ENCODE results near the gene RYR3. TPM values are rescaled to one million over a fixed set of nuclear protein-coding genes. Genes with fewer than 3 reads are reported as not detected.

The RYR3 gene
- total RNA-seq, 1 experiment from 2014 or later = 0.66 TPM

GRCh38 chr15:33315044-33315443 lies 4.3 kb downstream of the RYR3 start:
- no peaks in the 10 kb centered on the region for H3K4me1 Mint-ChIP-seq (ENCODE audit: low read depth, unreplicated experiment)
- no peak overlapping the region for H3K27ac Mint-ChIP-seq (ENCODE audit: unreplicated experiment)
- no peaks in the 10 kb centered on the region for H3K9me3 Mint-ChIP-seq (ENCODE audit: unreplicated experiment)
- TF ChIP-seq CTCF (IDR thresholded peaks at IDR 0.05; ENCODE audit: insufficient read depth in 1 of 2, low read depth in 1 of 2, low read length in 1 of 2, severe bottlenecking in 1 of 2, unreplicated experiment in 1 of 2) = no peak
- Histone ChIP-seq H3K4me3 (ENCODE audit: low read depth, low read length) (no peak overlapping the region), H3K9me3 (no peaks in the 10 kb centered on the region), H3K36me3 (ENCODE audit: control insufficient read depth, insufficient read depth, low read length) (no peaks in the 10 kb centered on the region), H3K27me3 (replicated peaks; ENCODE audit: control insufficient read depth, insufficient read depth, low read length) (no peaks in the 10 kb centered on the region), H3K4me1 (no peaks in the 10 kb centered on the region)
- no peak for DNase-seq
- no peaks in the 10 kb centered on the region for H3K36me3 Mint-ChIP-seq (ENCODE audit: insufficient read depth, unreplicated experiment)
- H3K27me3 Mint-ChIP-seq (ENCODE audit: insufficient read depth, unreplicated experiment) = peaks cover 21% of the 10 kb centered on the region
- ChIA-PET CTCF (no interaction called here), POLR2A (no interaction called here)
- no peak overlapping the region for H3K4me3 Mint-ChIP-seq (ENCODE audit: unreplicated experiment)
- BruUV-seq (replicated peaks) = no TSS peak
- intact Hi-C loops (cut with micrococcal nuclease; ENCODE audit: unreplicated experiment) = no loop called here

GRCh38 chr15:33317896-33318295 lies 7.1 kb downstream of the RYR3 start:
- no TSS peak for BruUV-seq (replicated peaks)
- peaks cover 18% of the 10 kb centered on the region for H3K27me3 Mint-ChIP-seq (ENCODE audit: insufficient read depth, unreplicated experiment)
- CTCF ChIA-PET = interaction anchor here (1.1 kb wide), 1 partner anchor 419 kb away, joined by 3 read pairs; no protein-coding TSS in a partner anchor

GRCh38 chr15:33320017-33320416 lies 9.2 kb downstream of the RYR3 start:
- H3K27me3 ChIP-seq (replicated peaks; ENCODE audit: control insufficient read depth, insufficient read depth, low read length) = no peaks in the 10 kb centered on the region
- TF ChIP-seq CTCF (IDR thresholded peaks at IDR 0.05; ENCODE audit: insufficient read depth in 1 of 2, low read depth in 1 of 2, low read length in 1 of 2, severe bottlenecking in 1 of 2, unreplicated experiment in 1 of 2) = no peak
- CTCF ChIA-PET = no interaction called here

More at GRCh38 chr15:33317896-33318295, 7.1 kb downstream of the RYR3 start:
- no peak for DNase-seq
- intact Hi-C loops (cut with micrococcal nuclease; ENCODE audit: unreplicated experiment) = no loop called here
- no peaks in the 10 kb centered on the region for H3K27me3 ChIP-seq (replicated peaks; ENCODE audit: control insufficient read depth, insufficient read depth, low read length)
- Mint-ChIP-seq H3K36me3 (ENCODE audit: insufficient read depth, unreplicated experiment) (no peaks in the 10 kb centered on the region), H3K9me3 (ENCODE audit: unreplicated experiment) (no peaks in the 10 kb centered on the region), H3K27ac (ENCODE audit: unreplicated experiment) (no peak overlapping the region), H3K4me1 (ENCODE audit: low read depth, unreplicated experiment) (no peaks in the 10 kb centered on the region), H3K4me3 (ENCODE audit: unreplicated experiment) (no peak overlapping the region)
- no peaks in the 10 kb centered on the region for H3K9me3 ChIP-seq
- no peak for TF ChIP-seq CTCF (IDR thresholded peaks at IDR 0.05; ENCODE audit: insufficient read depth in 1 of 2, low read depth in 1 of 2, low read length in 1 of 2, severe bottlenecking in 1 of 2, unreplicated experiment in 1 of 2)
- no peak overlapping the region for H3K4me3 ChIP-seq (ENCODE audit: low read depth, low read length)
- H3K36me3 ChIP-seq (ENCODE audit: control insufficient read depth, insufficient read depth, low read length) = no peaks in the 10 kb centered on the region
- H3K4me1 ChIP-seq = no peaks in the 10 kb centered on the region
- POLR2A ChIA-PET = no interaction called here

More at GRCh38 chr15:33320017-33320416, 9.2 kb downstream of the RYR3 start:
- POLR2A ChIA-PET = no interaction called here
- no peak overlapping the region for H3K27ac Mint-ChIP-seq (ENCODE audit: unreplicated experiment)
- H3K36me3 Mint-ChIP-seq (ENCODE audit: insufficient read depth, unreplicated experiment) = no peaks in the 10 kb centered on the region
- H3K9me3 Mint-ChIP-seq (ENCODE audit: unreplicated experiment) = no peaks in the 10 kb centered on the region
- Histone ChIP-seq H3K4me1 (no peaks in the 10 kb centered on the region), H3K36me3 (ENCODE audit: control insufficient read depth, insufficient read depth, low read length) (no peaks in the 10 kb centered on the region), H3K4me3 (ENCODE audit: low read depth, low read length) (no peak overlapping the region), H3K9me3 (no peaks in the 10 kb centered on the region)
- H3K4me1 Mint-ChIP-seq (ENCODE audit: low read depth, unreplicated experiment) = no peaks in the 10 kb centered on the region
- no peak for DNase-seq
- peaks cover 19% of the 10 kb centered on the region for H3K27me3 Mint-ChIP-seq (ENCODE audit: insufficient read depth, unreplicated experiment)
- intact Hi-C loops (cut with micrococcal nuclease; ENCODE audit: unreplicated experiment) = no loop called here
- BruUV-seq (replicated peaks) = no TSS peak
- H3K4me3 Mint-ChIP-seq (ENCODE audit: unreplicated experiment) = no peak overlapping the region
